Stimulated activated CD4-positive, alpha-beta T cell treated with anti-CD3 and anti-CD28 coated beads, Interleukin-1b, Interleukin-23, amount 100 ng/mL, for 48 hours (primary cell): Measurements from ENCODE around the gene TENM4.
"Not testable (repeated sequence)": the region's sequence is repeated elsewhere in the genome, so short reads cannot be mapped to it uniquely, and the experiment has no call there.

Experiments used
- DNase-seq: peaks from one replicate; pipeline ENCODE4 v3.0.0-alpha.2; 2020

Gene TENM4

DNA sequence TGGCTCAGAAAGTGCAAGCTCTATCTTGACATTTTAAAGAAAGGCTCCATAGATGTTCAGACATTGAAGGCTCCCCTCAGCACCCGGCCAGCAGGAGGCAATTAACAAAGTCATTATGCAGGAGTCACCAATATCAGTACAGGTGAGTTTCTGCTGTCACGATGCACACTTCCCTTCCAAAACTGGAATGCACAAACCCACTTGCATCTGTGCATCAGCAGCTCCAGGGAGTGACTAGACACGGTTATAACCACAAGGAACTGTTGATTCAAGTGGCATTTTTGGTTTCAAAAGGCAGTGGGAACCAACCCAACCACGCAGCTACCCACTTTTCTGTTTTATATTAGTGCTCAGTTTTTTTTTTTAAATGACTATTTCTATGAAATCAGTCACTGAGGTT, 572.3 kb downstream of the TENM4 start:
- no peak for DNase-seq

DNA sequence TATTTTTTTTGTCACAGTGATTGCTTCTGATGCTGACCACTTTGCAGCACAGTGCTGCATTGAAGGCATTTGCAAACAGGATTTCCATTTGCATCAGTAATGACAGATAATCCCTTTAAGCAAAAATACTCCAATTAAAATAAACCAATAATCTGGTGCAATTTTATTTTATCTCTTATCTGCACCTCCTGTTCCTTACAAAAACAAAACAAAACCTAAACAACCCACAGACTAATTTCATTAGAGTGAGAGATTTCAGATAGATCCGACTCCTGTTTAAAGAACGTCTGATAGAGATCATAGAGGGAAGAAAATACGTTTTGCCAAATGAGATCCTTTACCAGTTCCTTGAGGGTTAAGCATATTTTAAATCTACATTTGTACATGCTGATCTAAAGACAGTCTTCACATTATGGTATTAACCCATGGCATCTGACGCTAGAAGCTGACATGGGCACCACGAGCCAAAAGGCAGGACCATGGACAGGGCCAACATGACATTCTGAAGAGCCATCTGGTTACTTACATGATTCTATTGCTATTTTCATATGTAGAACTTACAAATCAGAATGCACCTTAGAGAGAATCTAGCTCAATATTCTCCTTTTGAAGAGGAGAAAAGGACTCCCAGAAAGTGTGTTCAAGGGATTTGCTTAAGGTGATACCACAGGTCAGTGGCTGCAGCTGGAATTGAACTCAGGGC, 580.0 kb downstream of the TENM4 start:
- DNase-seq, result no peak

DNA sequence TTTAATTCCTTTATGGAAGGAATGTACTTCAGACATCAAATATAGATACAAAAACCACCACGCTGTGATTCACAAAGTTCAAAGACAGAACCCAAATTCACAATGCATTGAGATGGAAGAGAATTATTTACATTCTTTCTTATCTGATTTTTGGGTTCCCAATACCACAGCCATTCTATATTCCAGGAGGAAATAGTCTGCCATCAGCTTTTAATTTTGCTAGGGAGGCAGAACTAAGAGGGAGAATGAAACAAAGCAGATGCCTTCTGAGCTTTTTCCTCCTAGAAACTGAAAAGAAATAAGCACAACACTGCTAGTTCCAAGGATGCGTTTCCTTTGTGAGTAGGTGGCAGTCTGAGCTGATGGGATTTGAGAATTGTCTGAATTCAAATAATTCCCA, 583.1 kb downstream of the TENM4 start:
- DNase-seq, result no peak

DNA sequence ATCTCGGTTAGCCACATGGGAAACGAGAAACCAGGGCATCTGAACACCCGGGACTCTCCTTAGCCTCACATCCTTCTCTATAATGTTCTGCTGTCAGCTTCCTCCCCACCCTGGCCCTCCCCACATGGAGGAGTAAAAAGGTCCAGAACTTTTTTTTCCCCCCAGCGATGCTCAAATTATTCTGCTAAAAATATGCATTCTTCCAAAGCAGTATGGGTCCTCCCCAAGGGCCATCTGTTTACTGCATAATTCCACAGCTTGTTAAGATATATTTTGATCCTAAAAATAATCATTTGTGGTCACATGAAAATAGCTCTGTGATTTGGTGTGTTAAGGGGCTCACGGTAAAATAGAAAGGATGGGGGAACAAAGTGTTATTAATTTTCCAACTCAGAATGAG, 584.6 kb downstream of the TENM4 start:
- DNase-seq, result no peak

DNA sequence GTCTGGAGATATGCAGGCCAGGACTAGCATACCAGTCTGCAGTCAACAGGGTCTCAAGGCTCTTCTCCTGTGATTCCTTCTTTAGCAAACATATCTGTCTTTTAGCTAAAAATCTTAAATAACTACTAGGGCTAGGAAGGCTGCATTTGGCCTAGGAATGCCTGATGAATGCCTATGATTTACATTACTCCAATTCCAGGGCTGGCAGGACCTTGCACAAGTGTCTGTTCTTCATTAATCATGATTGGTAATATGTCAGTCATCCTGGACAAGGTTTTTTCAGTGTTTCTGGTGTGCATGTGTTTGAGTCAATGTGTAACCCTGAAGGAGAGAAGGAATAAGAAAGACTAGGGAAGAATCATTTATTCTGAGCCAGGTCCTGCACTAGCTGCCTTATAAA, 585.7 kb downstream of the TENM4 start:
- DNase-seq, result no peak

DNA sequence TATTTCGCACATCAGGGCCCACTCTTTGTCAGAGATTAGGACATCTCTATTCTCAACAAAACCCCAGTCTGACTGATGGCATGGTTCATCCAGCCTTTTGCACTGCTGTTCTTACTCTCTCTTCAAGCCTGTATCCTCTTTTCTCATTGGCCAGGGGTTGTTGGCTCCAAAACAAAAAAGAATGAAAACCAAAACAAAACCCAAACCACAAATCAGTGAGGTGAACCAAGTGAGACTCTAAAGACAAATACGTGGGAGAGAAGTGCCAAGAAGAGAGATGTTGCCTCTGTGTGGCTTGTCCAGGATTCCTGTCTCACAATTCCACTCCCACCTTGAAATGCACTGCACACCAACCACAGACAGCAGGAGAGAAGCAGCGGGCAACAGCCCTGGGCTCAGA, 587.3 kb downstream of the TENM4 start:
- DNase-seq, result no peak

DNA sequence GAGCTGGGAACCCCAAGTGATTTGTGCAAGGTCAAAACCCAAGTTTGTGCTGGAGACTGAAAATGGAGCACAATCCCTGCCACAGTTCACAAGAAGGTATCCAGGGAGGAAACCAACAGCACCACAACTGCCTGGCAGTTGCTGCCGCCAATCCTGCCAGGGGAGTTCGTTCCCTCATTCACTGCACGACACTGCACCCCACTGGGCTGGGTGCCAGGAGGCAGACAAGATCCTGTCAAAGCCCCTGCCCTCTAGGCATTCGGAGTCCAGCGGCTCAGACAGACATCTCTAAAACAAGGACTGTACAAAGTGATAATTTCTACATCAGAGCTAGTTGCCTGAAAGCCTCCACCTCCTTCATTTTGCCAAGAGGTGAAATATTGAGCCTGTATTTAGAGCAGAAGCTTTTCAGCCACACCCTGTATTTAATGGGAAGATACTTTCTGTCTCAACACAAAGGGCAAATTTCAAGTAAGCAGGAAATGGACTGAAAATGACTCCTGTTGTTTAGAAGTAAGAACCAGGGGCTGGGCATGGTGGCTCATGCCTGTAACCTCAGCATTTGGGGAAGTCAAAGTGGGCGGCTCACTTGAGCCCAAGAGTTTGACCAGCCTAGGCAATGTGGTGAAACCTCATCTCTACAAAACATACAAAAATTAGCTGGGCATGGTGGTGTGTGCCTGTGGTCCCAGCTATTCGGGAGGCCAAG, 588.8 kb downstream of the TENM4 start:
- no peak for DNase-seq

DNA sequence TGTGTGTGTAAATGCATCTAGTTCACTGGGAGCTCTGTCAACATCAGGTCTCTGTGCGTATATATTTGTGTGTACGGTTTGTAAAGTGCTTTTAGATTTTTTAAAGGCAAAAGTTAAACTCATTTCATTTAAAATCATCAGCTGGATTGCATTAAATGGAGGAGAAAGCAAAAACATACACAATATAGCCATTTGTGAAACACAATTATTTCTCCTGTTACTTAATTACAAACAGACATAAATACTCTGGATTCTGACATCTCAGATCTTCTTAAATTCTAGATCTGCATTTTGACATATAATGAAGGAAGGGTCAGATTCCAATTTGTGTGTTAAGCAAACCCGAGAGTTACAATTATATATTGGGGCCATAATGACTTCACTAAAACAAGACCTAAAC, 590.8 kb downstream of the TENM4 start:
- no peak for DNase-seq

DNA sequence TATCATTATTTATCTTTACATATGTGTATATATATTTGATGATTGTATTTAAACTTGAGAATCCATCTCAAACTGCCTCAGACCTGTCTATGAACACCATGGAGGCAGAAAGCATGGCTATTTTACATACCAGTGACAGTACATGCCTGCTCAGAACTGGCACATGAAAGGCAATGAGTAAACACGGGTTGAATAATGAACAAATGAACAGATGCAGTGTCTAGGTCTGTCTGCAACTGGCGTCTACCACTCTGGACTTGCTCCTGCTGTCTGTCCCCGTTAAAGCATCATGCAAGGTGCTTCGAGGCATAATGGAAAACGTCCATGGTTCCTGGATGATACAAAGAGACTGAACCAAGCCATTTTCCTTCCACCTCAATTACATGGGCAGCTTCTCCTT, 594.6 kb downstream of the TENM4 start:
- DNase-seq, result no peak

DNA sequence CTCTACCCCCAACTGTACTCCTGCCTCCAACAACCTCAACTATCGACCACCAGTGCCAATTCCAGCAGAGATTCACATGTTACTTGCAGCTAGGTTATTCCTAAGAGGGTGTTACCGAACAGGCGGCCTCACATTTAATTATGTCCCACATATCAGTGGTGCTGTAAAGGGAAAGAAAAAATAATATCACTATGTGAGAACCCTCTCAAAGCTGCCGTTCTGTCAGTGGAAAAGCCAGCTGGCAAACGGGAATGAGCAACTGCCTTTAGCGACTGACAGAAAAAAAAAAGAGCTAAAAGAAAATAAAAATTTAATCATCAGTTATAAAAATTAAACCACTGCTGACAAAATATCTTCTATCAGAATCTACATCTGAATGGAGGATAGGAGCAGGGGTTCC, 595.3 kb downstream of the TENM4 start:
- no peak for DNase-seq

DNA sequence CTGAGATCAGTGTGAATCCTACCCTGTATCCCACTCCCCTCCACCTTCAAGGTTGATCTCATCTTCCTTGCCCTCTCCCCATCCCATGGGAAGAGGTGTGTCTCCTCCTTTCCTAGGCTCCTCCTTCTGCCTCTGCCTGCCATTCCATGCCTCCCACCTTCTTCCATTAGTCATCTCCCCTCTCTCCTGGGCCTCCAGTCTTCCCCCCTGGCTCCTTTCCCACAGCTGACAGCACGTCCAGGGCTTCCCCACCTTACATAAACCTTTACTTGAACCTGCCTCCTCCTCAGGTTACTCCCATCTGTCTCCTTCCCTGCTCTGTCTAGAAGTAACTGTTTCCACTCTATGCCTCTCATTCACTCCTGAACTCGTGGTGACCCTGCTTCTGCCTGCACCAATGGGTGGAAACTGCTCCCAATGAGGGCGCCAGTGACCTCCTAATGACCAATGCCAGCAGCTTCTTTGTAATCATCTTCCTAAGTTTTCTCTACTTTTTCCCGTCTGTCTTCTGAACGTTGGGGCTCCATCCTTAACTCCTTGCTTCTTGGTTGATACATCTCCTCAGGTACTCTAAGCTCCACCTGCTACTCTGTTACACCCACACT, 599.3 kb downstream of the TENM4 start:
- DNase-seq, result no peak

DNA sequence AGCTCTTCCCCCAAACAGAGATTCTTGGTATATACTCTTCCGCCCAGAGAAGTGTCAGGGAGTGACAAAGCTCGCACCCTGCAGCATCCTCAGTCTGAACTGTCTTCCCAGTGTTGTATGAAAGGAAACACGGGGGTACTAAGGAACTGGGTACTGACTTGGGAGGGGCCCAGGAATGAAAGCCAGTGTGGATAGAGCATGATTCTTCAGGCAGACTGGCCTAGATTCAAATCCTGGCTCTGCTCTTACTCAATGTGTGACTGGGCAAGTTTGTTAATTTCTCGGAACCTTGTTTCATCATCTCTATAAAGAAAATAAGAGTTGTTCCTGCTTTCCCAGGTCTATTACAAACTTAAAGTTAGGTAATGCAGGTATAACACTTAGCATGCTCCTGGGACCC, 600.2 kb downstream of the TENM4 start:
- DNase-seq, result no peak

DNA sequence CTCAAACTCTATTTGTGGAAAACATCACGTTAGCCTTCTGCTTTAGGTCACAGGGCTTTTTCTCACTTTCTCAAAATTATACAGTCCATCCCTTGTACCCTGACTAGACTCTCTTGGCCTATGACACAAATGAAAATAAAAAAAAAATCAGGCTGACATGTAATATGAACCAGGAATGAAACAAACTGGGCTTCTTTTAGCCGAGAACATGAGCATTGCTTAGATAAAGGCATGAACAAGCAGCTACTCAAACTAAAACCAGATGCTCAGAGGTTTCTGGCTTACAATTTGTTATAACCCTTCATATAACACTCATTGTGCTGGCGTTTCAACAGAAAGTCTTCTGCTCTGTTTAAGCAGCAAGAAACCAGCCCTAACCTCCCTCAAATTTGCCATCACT, 600.6 kb downstream of the TENM4 start:
- DNase-seq, result no peak

DNA sequence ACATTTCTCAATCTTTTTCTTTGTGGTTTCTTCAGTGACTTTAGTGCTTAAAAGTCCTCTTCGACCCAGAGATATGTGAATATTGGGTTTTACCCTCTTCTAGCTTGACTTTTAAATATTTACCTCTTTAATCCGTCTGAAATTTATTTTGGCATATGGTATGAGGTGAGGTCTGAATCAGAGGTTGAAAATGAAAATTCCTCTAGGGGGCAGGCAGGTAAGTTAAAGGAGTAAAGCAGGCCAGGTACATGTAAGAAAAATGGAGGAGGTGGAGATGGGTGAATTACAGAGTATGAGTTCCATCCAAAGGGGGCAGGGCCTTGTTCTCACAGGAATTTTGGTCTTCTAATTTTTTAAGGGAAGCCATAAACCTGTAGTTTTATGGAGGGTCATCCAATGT, 602.4 kb downstream of the TENM4 start:
- no peak for DNase-seq

DNA sequence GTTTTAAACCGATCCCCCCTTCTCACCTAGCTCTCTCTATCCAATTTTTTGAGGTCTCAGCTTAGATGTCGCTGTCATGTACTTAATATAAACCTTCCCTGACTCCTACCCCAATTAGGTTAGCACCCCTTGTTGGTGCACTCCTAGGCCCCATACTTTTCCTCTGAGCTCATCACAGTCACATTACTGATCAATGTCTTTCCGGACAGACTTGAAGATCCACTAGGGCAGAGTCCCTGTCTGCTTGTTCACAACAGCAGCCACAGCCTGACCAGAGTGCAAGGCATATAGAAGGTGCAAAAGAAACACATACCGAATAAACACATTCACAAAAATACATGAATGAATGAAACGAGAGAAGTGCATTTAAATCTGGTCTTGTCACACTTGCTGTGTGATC, 605.2 kb downstream of the TENM4 start:
- DNase-seq, result no peak

DNA sequence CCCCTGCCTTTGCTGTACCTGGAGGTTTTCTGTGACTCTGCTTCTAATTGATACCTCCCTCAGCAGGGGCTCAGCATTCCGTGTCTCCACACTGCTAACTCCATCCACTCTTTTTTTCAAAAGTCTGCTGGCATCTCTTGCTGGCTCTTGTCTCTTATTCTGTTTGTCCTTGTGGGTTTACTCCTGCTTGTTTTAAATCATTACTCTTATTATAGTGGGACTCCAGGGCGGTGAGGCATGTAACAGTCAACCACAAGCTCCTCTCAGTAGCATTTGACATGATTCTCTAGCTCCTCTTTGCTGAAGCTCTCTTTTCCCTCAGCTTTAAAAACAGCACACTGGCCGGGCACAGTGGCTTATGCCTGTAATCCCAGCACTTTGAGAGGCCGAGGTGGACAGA, 605.9 kb downstream of the TENM4 start:
- DNase-seq, result no peak

DNA sequence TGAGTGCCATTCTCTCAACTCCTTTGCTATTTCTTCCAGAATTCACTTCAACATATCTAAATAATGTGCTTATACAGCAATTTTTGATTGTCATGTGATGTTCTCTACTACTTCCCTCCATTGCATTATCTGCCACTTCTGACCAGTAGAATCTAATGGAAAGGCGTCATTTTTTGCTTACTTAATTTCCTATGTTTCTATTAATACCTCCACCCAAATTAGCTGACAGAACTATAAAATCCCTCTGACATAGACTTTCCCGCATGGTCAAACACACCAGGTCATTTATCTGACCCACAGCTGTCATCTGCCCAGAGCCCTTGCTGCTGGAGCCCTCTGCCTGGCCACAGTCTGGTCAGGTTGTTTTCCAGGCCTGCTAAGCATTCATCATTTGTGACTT, 607.6 kb downstream of the TENM4 start:
- no peak for DNase-seq

DNA sequence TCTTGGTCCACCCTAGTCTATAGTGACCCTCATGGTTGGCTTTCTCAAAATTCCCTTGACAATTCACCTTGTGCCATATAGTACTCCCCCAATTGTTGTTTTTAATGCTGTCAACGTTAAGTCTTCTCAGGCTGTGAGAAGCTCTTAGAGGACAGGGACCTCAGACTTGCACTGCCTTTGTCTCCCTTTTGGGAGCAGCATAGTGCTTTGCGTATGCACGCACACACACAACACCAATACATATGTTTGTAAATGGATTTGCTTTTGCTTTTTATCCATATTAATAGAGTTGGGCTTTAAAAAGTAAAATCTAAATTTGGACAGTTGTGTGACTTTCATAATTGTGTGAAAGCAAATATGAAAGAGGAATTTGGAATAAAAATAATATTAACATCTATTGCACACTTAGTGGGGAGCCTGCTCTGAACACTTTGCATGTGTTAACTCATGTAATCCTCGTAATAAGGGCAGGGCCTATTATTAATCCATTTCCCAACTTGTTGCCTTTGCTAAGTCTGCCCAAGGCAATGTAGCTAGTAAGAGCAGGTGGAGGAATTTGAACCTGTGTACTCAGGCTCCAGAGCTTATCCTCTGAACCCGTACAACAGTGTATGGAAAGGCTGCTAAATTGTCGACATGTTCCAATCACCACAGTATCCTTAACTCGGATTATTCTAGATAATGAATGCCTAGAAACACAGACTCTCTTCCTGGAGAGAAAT, 608.4 kb downstream of the TENM4 start:
- DNase-seq, result no peak

DNA sequence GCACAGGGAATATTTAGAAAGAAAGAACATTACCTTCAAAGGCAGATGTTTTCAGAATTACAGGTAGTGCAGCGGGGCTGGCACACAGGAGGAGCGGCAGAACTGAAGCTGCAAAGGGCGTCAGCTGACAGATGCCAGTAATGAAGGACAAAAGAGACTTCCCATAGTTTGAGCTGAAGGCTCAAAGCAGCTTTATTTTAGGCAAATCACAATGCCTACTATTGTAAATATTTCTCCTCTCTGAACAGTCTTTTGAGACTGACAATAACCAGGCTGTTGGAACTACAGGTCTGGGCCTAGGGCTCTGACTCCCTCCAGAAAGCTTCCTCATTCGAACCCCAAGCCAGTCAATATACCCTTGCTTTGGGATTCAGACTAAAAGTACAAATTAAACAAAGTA, 609.3 kb downstream of the TENM4 start:
- no peak for DNase-seq

DNA sequence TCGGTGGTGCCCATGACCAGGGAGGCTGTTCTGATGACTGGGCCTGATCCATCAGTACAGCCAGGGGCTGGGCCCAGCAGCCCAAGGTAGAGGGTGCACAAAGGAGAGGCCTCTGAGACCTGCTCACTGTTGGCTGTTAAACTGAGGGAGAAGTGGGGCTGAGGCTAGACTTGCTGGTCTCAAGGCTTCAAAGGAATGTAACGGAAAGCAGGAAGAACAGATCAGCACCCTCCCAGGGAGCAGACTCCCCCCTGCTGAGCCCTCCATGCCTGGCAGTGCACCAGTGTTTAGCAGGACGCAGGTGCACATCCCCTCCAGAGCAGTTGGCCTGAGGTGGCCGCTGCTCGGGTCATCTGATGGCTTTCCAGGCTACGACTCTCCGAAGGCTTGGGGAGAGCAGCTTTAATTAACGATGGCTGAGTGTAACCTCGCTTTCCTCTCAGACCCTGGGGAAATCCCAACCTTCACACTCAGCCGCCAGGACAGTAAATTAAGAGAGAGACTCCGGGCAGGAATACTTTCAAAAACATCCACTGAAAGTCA, 610.5 kb downstream of the TENM4 start:
- DNase-seq, result no peak

DNA sequence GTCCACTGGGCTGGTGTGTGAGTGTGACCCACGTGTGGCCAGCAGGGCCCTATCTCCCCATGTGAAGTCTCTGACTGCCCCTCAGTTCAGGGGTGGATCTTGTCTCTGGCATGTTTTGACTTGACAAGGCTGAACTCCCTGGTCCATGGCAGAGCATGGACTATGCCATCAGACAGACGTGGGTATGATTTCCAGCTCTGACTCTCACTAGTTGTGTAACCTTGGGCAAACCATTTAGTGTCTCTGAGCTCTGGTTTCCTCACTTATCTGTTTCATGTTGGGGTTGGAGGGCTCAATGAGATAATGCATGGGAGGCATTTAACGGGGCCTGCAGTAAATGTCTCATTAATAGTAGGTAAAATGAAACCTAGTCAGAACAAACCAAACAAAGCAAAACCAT, 611.7 kb downstream of the TENM4 start:
- DNase-seq, result no peak

DNA sequence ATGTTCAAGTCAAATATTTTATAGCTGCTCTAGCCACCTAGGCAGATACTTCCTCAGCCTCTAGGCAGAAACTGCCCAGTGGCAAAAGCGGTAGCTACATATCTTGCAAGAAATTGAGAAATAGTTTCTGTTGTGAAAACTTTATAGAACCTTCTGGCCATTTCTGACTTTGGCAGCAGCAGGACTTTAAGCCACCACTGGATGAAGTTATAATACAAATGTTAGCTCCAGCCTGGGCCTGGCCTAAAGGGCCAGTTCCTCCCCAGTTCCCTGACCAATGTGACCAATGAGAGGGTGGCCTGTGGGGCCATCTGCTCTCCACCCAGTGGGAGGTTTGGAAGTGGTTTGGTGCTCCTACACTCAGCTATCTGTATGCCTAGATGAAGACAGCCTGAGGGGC, 612.2 kb downstream of the TENM4 start:
- DNase-seq, result no peak

DNA sequence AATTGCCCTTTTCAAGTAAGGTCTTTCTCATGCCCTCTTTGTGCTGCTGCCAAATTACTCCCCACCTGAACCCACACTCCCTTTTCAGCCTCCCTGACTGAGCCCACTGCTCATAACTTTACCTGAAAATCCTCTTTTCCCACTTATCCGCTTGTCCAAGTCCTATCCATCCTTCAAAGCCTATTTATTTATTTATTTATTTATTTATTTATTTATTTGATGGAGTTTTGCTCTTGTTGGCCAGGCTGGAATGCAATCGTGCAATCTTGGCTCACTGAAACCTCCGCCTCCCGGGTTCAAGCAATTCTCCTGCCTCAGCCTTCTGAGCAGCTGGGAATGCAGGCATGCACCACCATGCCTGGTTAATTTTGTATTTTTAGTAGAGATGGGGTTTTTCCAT, 613.5 kb downstream of the TENM4 start:
- DNase-seq, result not testable (repeated sequence)

DNA sequence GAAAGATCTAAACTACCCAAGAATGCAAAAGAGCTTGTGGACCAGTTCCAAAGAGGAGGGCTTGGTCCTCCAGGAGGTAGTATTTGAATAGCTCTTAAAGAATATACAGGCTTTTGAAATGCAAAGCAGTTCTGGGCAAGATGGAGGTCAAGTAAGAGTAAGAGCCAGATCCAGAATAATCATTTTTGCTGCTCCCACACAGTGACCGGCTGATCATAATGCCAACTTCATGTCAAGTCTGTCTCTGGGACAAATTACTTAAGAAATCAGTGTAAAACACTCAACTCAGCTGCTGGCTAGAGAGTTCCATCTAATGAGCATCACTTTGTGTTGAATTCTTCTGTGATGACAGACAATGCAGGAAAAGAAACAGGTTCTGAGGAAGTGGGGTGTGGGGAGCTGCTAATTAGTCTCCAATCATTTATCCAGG, 615.2 kb downstream of the TENM4 start:
- no peak for DNase-seq
